M059J (cell line): ENCODE results near the gene SYCE3. TPM values are rescaled to one million over a fixed set of nuclear protein-coding genes. Genes with fewer than 3 reads are reported as not detected.
"Not testable (repeated sequence)": the region's sequence is repeated elsewhere in the genome, so short reads cannot be mapped to it uniquely, and the experiment has no call there.

Experiments
- DNase-seq: peaks from one replicate; pipeline ENCODE4 v3.0.0-alpha.2; 2012; ENCODE audit warnings: low read depth
- total RNA-seq: library from RNA; depleted of rRNA; stranded (reverse); fragments of >200 nt; shearing (Covaris generic); gene quantifications from 2 replicates; pipeline ENCODE4 v1.2.3, GENCODE V29; 2014

SYCE3 gene
- total RNA-seq, 1 experiment from 2014 or later: not detected

- DNase-seq: no peak
Measured at GRCh38 chr22:50520826-50521453, 41.8 kb downstream of the SYCE3 start.

- not testable (repeated sequence) for DNase-seq
Measured at GRCh38 chr22:50520184-50520583, 42.5 kb downstream of the SYCE3 start.

- DNase-seq: no peak
Measured at GRCh38 chr22:50519151-50519550, 43.6 kb downstream of the SYCE3 start.

GRCh38 chr22:50518606-50519005, 44.1 kb downstream of the SYCE3 start:
- DNase-seq: no peak

GRCh38 chr22:50517495-50518260, 45.0 kb downstream of the SYCE3 start:
- no peak for DNase-seq

- DNase-seq: no peak
Measured at GRCh38 chr22:50516891-50517290, 45.8 kb downstream of the SYCE3 start.

- DNase-seq: no peak
Measured at GRCh38 chr22:50516068-50516467, 46.7 kb downstream of the SYCE3 start.

- no peak for DNase-seq
Measured at GRCh38 chr22:50513175-50513574, 49.5 kb downstream of the SYCE3 start.

- DNase-seq: no peak
Measured at GRCh38 chr22:50508897-50509296, 53.8 kb downstream of the SYCE3 start.

- peak; percentile 89 for DNase-seq
Measured at GRCh38 chr22:50507991-50508884, 54.5 kb downstream of the SYCE3 start, which contains the start of gene NCAPH2. TSS of gene NCAPH2 (plus strand) at chr22:50508224. CDS start at chr22:50508338, 114 bp downstream.

GRCh38 chr22:50507421-50507990, 55.2 kb downstream of the SYCE3 start, which contains the start of gene LMF2:
TSS of gene LMF2 (minus strand) at chr22:50507702. CDS start at chr22:50507675, 27 bp downstream.
- peak; percentile 63 for DNase-seq

- DNase-seq: no peak
Measured at GRCh38 chr22:50506611-50507420, 55.9 kb downstream of the SYCE3 start.

GRCh38 chr22:50505776-50506610, 56.7 kb downstream of the SYCE3 start:
- DNase-seq: no peak

- DNase-seq: no peak
Measured at GRCh38 chr22:50505276-50505775, 57.4 kb downstream of the SYCE3 start.

GRCh38 chr22:50504369-50505211, 58.1 kb downstream of the SYCE3 start:
- DNase-seq: no peak

- no peak for DNase-seq
Measured at GRCh38 chr22:50503475-50504145, 59.1 kb downstream of the SYCE3 start.

- no peak for DNase-seq
Measured at GRCh38 chr22:50502628-50503474, 59.9 kb downstream of the SYCE3 start.
